Embryonic facial prominence (tissue), 1 donor: ENCODE measurements around the gene PCSK6.

Experiments
- DNase-seq: peaks from one replicate; pipeline ENCODE4 v3.0.0-alpha.2; 2016; ENCODE audit errors: extremely low spot score

The PCSK6 gene

GRCh38 chr15:101401286-101401685 lies 88.2 kb downstream of the PCSK6 start:
- DNase-seq = no peak

GRCh38 chr15:101399431-101399830 lies 90.1 kb downstream of the PCSK6 start:
- DNase-seq = no peak

GRCh38 chr15:101398247-101398646 lies 91.3 kb downstream of the PCSK6 start:
- no peak for DNase-seq

- DNase-seq = no peak
Measured at GRCh38 chr15:101397521-101398003, 91.9 kb downstream of the PCSK6 start.

GRCh38 chr15:101396484-101397261 lies 92.8 kb downstream of the PCSK6 start:
- DNase-seq = no peak

GRCh38 chr15:101394654-101395053 lies 94.9 kb downstream of the PCSK6 start:
- DNase-seq = no peak

GRCh38 chr15:101394056-101394630 lies 95.4 kb downstream of the PCSK6 start:
- DNase-seq = no peak

- DNase-seq = no peak
Measured at GRCh38 chr15:101393172-101393571, 96.3 kb downstream of the PCSK6 start.

GRCh38 chr15:101391981-101392640 lies 97.4 kb downstream of the PCSK6 start:
- DNase-seq = no peak

GRCh38 chr15:101391431-101391830 lies 98.1 kb downstream of the PCSK6 start:
- no peak for DNase-seq

GRCh38 chr15:101390462-101390861 lies 99.0 kb downstream of the PCSK6 start:
- no peak for DNase-seq

GRCh38 chr15:101390060-101390459 lies 99.4 kb downstream of the PCSK6 start:
- no peak for DNase-seq

GRCh38 chr15:101389362-101389761 lies 100.1 kb downstream of the PCSK6 start:
- no peak for DNase-seq

GRCh38 chr15:101388046-101388445 lies 101.5 kb downstream of the PCSK6 start:
- no peak for DNase-seq

GRCh38 chr15:101387574-101387973 lies 101.9 kb downstream of the PCSK6 start:
- DNase-seq = no peak

GRCh38 chr15:101386967-101387366 lies 102.5 kb downstream of the PCSK6 start:
- DNase-seq = no peak

- DNase-seq = no peak
Measured at GRCh38 chr15:101386006-101386405, 103.5 kb downstream of the PCSK6 start.

- no peak for DNase-seq
Measured at GRCh38 chr15:101384276-101384675, 105.2 kb downstream of the PCSK6 start.

GRCh38 chr15:101382544-101382943 lies 107.0 kb downstream of the PCSK6 start:
- DNase-seq = no peak

GRCh38 chr15:101381671-101382212 lies 107.8 kb downstream of the PCSK6 start:
- no peak for DNase-seq

GRCh38 chr15:101380146-101380545 lies 109.4 kb downstream of the PCSK6 start:
- no peak for DNase-seq

- no peak for DNase-seq
Measured at GRCh38 chr15:101379647-101380046, 109.9 kb downstream of the PCSK6 start.

GRCh38 chr15:101378879-101379278 lies 110.6 kb downstream of the PCSK6 start:
- DNase-seq = no peak
